Activated B cell treated with CpG ODN at 0.5 μM for 24 hours (primary cell): Measurements from ENCODE around the gene ABCC6. TPM values are rescaled to one million over a fixed set of nuclear protein-coding genes. Genes with fewer than 3 reads are reported as not detected.

Source experiments
- ATAC-seq: fragments of 200-7000 bp; cut with Tn5 transposase; one replicate; pipeline ENCODE4 v1.10.0; 2021; ENCODE audit warnings: low read depth, mild to moderate bottlenecking, moderate library complexity
- CTCF ChIA-PET: fragments of 350-600 bp; sonication (Branson Sonifier 250); formaldehyde crosslinking; loops from one replicate; lab custom pipeline; 2021; ENCODE audit warnings: antibody characterized with exemption; lab: Charles Lee
- POLR2A ChIA-PET: fragments of 350-600 bp; sonication (Branson Sonifier 250); formaldehyde crosslinking; loops from one replicate; lab custom pipeline; 2021; ENCODE audit warnings: antibody characterized with exemption; lab: Charles Lee
- DNase-seq: peaks from one replicate; pipeline ENCODE4 v3.0.0; 2022
- H3K27ac Mint-ChIP-seq: one replicate; pipeline ENCODE4 v1.8.0; 2020; ENCODE audit warnings: mixed read lengths
- H3K27me3 Mint-ChIP-seq: one replicate; pipeline ENCODE4 v1.8.0; 2021; ENCODE audit warnings: mixed read lengths
- H3K36me3 Mint-ChIP-seq: one replicate; pipeline ENCODE4 v1.8.0; 2021; ENCODE audit warnings: low read depth, mixed read lengths
- H3K4me1 Mint-ChIP-seq: one replicate; pipeline ENCODE4 v1.8.0; 2021; ENCODE audit warnings: mixed read lengths
- H3K4me3 Mint-ChIP-seq: one replicate; pipeline ENCODE4 v1.8.0; 2020; ENCODE audit warnings: mild to moderate bottlenecking, mixed read lengths
- H3K9me3 Mint-ChIP-seq: one replicate; pipeline ENCODE4 v1.8.0; 2020; ENCODE audit warnings: mixed read lengths
- CTCF ChIP-seq: fragments of 200-600 bp; IDR thresholded peaks from one replicate; pipeline ENCODE4 v1.8.0; 2022; ENCODE audit warnings: antibody characterized with exemption, mild to moderate bottlenecking
- intact Hi-C: fragments of 100-400 bp; cut with micrococcal nuclease; formaldehyde crosslinking; loops from one replicate; pipeline ENCODE4 v1.15.1; 2024
- total RNA-seq: library from RNA; stranded (reverse); gene quantifications from 2 replicates; pipeline ENCODE4 v1.2.3, GENCODE V29; 2022

ABCC6 gene
- total RNA-seq, 1 donor from 2014 or later = not detected

GRCh38 chr16:16147316-16147999 is 75.8 kb downstream of the ABCC6 start:
- peaks cover 4% of the 10 kb centered on the region for H3K4me1 Mint-ChIP-seq
- ChIA-PET CTCF (interaction anchor here (0.8 kb wide), 1 partner anchor 270 kb away, joined by 3 read pairs; no protein-coding TSS in a partner anchor), POLR2A (no interaction called here)
- H3K36me3 Mint-ChIP-seq = peaks cover 22% of the 10 kb centered on the region
- no peaks in the 10 kb centered on the region for H3K9me3 Mint-ChIP-seq
- no peak for TF ChIP-seq CTCF
- no peak overlapping the region for H3K27ac Mint-ChIP-seq
- ATAC-seq = no peak
- no peak for DNase-seq
- intact Hi-C loops = no loop called here
- H3K4me3 Mint-ChIP-seq = no peak overlapping the region
- no peaks in the 10 kb centered on the region for H3K27me3 Mint-ChIP-seq

- intact Hi-C loops = no loop called here
- H3K36me3 Mint-ChIP-seq = peaks cover 28% of the 10 kb centered on the region
- no peaks in the 10 kb centered on the region for H3K27me3 Mint-ChIP-seq
- no peak overlapping the region for H3K4me3 Mint-ChIP-seq
- TF ChIP-seq CTCF = no peak
- ChIA-PET POLR2A (no interaction called here), CTCF (interaction anchor here (0.8 kb wide), 1 partner anchor 269 kb away, joined by 3 read pairs; no protein-coding TSS in a partner anchor)
- H3K27ac Mint-ChIP-seq = no peak overlapping the region
- no peaks in the 10 kb centered on the region for H3K9me3 Mint-ChIP-seq
- DNase-seq (no peak), ATAC-seq (no peak)
- H3K4me1 Mint-ChIP-seq = peaks cover 4% of the 10 kb centered on the region
These were observed 76.6 kb downstream of the ABCC6 start for GRCh38 chr16:16146380-16147315.

GRCh38 chr16:16145286-16145685 is 78.0 kb downstream of the ABCC6 start:
- ChIA-PET CTCF (no interaction called here), POLR2A (no interaction called here)
- ATAC-seq = no peak
- Mint-ChIP-seq H3K4me1 (peaks cover 11% of the 10 kb centered on the region), H3K9me3 (no peaks in the 10 kb centered on the region), H3K27me3 (no peaks in the 10 kb centered on the region), H3K36me3 (peaks cover 41% of the 10 kb centered on the region), H3K27ac (no peak overlapping the region), H3K4me3 (no peak overlapping the region)
- intact Hi-C loops = no loop called here
- DNase-seq = no peak
- no peak for TF ChIP-seq CTCF

- CTCF ChIA-PET = no interaction called here
- H3K27ac Mint-ChIP-seq = no peak overlapping the region
- H3K27me3 Mint-ChIP-seq = no peaks in the 10 kb centered on the region
- no peak overlapping the region for H3K4me3 Mint-ChIP-seq
- H3K9me3 Mint-ChIP-seq = no peaks in the 10 kb centered on the region
- no peak for ATAC-seq
- POLR2A ChIA-PET = no interaction called here
- intact Hi-C loops = no loop called here
- peaks cover 11% of the 10 kb centered on the region for H3K4me1 Mint-ChIP-seq
- H3K36me3 Mint-ChIP-seq = peaks cover 49% of the 10 kb centered on the region
- TF ChIP-seq CTCF = no peak
- DNase-seq = no peak
These were observed 78.9 kb downstream of the ABCC6 start for GRCh38 chr16:16144416-16144815.

GRCh38 chr16:16143931-16144330 is 79.4 kb downstream of the ABCC6 start:
- DNase-seq (no peak), ATAC-seq (no peak)
- Mint-ChIP-seq H3K27me3 (no peaks in the 10 kb centered on the region), H3K4me3 (no peak overlapping the region), H3K4me1 (peaks cover 11% of the 10 kb centered on the region), H3K27ac (no peak overlapping the region), H3K9me3 (no peaks in the 10 kb centered on the region), H3K36me3 (peaks cover 50% of the 10 kb centered on the region)
- POLR2A ChIA-PET = no interaction called here
- TF ChIP-seq CTCF = no peak
- intact Hi-C loops = no loop called here
- CTCF ChIA-PET = no interaction called here
